Stomach (tissue), 4 donors: Measurements from ENCODE around the gene CCDC61.

Experiments
- POLR2AphosphoS5 ChIP-seq, 3 donors: sonication (generic); formaldehyde crosslinking; IDR thresholded peaks; one replicate each; pipeline ENCODE4 v1.6.1; 2016; ENCODE audit warnings: antibody characterized with exemption in 3 of 3
- TF ChIP-seq, protein P1 (sequence below), 7 experiments: fragments of 450-650 bp in 4 of 7; fragments of 200-600 bp in 3 of 7; sonication (generic) in 3 of 7; IDR thresholded peaks; one replicate each; pipeline ENCODE4 v1.5.1; 2016 to 2019; ENCODE audit warnings: antibody characterized with exemption in 7 of 7, control low read depth in 2 of 7, mild to moderate bottlenecking in 1 of 7

DNA sequence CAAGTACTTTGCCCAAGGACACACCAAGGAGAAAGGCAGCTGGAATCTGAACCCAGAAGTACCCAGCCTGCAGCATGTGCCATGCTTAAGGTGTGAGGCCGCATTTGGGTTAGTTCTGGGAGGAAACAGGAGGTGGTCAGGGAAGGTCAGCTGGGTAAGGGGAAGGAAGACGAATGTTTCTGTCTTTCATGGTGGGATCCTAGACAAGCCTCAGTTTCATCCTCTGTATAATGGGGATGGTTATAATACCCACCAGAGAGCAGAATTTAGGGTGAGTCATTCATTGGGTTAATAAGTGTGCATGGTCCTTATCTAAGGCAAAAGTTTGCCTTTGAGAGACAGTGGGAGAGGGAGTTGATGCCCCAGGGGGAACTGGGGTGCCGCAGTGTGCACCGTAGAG is 3.6 kb downstream of the CCDC61 start:
- TF ChIP-seq, protein P1, sequence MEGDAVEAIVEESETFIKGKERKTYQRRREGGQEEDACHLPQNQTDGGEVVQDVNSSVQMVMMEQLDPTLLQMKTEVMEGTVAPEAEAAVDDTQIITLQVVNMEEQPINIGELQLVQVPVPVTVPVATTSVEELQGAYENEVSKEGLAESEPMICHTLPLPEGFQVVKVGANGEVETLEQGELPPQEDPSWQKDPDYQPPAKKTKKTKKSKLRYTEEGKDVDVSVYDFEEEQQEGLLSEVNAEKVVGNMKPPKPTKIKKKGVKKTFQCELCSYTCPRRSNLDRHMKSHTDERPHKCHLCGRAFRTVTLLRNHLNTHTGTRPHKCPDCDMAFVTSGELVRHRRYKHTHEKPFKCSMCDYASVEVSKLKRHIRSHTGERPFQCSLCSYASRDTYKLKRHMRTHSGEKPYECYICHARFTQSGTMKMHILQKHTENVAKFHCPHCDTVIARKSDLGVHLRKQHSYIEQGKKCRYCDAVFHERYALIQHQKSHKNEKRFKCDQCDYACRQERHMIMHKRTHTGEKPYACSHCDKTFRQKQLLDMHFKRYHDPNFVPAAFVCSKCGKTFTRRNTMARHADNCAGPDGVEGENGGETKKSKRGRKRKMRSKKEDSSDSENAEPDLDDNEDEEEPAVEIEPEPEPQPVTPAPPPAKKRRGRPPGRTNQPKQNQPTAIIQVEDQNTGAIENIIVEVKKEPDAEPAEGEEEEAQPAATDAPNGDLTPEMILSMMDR (IDR thresholded peaks at IDR 0.05) = no peak
- TF ChIP-seq POLR2AphosphoS5 (IDR thresholded peaks at IDR 0.05) = no peak
